HEK293 (cell line): ENCODE data around the gene FBXL13.

Experiments
- CTCF ChIP-seq: fragments of 450-650 bp; formaldehyde crosslinking; IDR thresholded peaks from 2 replicates; pipeline ENCODE4 v1.5.1; 2016; ENCODE audit warnings: missing biosample characterization, missing genetic modification characterization
- SP2 ChIP-seq: fragments of 450-650 bp; formaldehyde crosslinking; IDR thresholded peaks from 2 replicates; pipeline ENCODE4 v1.5.1; 2016; ENCODE audit warnings: missing biosample characterization, missing genetic modification characterization
- YY2 ChIP-seq: fragments of 450-650 bp; formaldehyde crosslinking; IDR thresholded peaks from 2 replicates; pipeline ENCODE4 v1.5.1; 2016; ENCODE audit warnings: missing biosample characterization, missing genetic modification characterization
- ZNF121 ChIP-seq: fragments of 450-650 bp; formaldehyde crosslinking; IDR thresholded peaks from 2 replicates; pipeline ENCODE4 v1.5.1; 2016; ENCODE audit warnings: missing biosample characterization, missing genetic modification characterization
- ZNF23 ChIP-seq: fragments of 450-650 bp; formaldehyde crosslinking; IDR thresholded peaks from 2 replicates; pipeline ENCODE4 v1.5.1; 2016; ENCODE audit warnings: missing biosample characterization, missing genetic modification characterization, borderline replicate concordance
- ZNF248 ChIP-seq: fragments of 450-650 bp; formaldehyde crosslinking; IDR thresholded peaks from 2 replicates; pipeline ENCODE4 v1.5.1; 2017; ENCODE audit warnings: missing biosample characterization, missing genetic modification characterization
- ZNF311 ChIP-seq: fragments of 450-650 bp; formaldehyde crosslinking; IDR thresholded peaks from 2 replicates; pipeline ENCODE4 v1.5.1; 2017; ENCODE audit warnings: missing biosample characterization, missing genetic modification characterization, borderline replicate concordance
- ZNF658 ChIP-seq: fragments of 450-650 bp; formaldehyde crosslinking; IDR thresholded peaks from 2 replicates; pipeline ENCODE4; 2016; ENCODE audit warnings: missing biosample characterization, missing genetic modification characterization
- ZNF704 ChIP-seq: fragments of 450-650 bp; formaldehyde crosslinking; IDR thresholded peaks from 2 replicates; pipeline ENCODE4 v1.5.1; 2016; ENCODE audit warnings: missing biosample characterization, missing genetic modification characterization

GRCh38 chr7:102996957-102997356 lies 77.6 kb downstream of the FBXL13 start:
- TF ChIP-seq ZNF658 (tag by site-specific recombination) (no peak), ZNF248 (tag by site-specific recombination) (no peak), ZNF311 (tag by site-specific recombination) (no peak), YY2 (tag by site-specific recombination) (no peak), ZNF704 (no peak), ZNF23 (tag by site-specific recombination) (no peak), CTCF (tag by site-specific recombination) (no peak), SP2 (tag by site-specific recombination) (no peak), ZNF121 (tag by site-specific recombination) (no peak)
